WTC11 (cell line): ENCODE measurements around the gene WDR31. TPM values are rescaled to one million over a fixed set of nuclear protein-coding genes. Genes with fewer than 3 reads are reported as not detected.

Experiments
- ATAC-seq: fragments of 200-7000 bp; cut with Tn5 transposase; 2 replicates; pipeline ENCODE4 v1.10.0; 2021; ENCODE audit warnings: mild to moderate bottlenecking, moderate library complexity
- CTCF ChIA-PET: fragments of 300-600 bp; sonication (Branson Sonifier 250); formaldehyde crosslinking; loops from one replicate; lab custom pipeline; 2021; ENCODE audit warnings: antibody characterized with exemption; lab: Charles Lee
- POLR2A ChIA-PET: fragments of 350-600 bp; sonication (Branson Sonifier 250); formaldehyde crosslinking; loops from one replicate; lab custom pipeline; 2021; ENCODE audit warnings: antibody characterized with exemption; lab: Charles Lee
- DNase-seq: peaks from one replicate; pipeline ENCODE4 v3.0.0; 2021; ENCODE audit warnings: low spot score
- H3K27ac Mint-ChIP-seq: 2 replicates; pipeline ENCODE4 v1.8.0; 2021; ENCODE audit warnings: mixed read lengths
- H3K27me3 Mint-ChIP-seq: 2 replicates; pipeline ENCODE4 v1.8.0; 2021; ENCODE audit warnings: low read depth, mild to moderate bottlenecking, moderate library complexity, mixed read lengths
- H3K36me3 Mint-ChIP-seq: 2 replicates; pipeline ENCODE4 v1.8.0; 2021; ENCODE audit warnings: mixed read lengths
- H3K4me1 Mint-ChIP-seq: 2 replicates; pipeline ENCODE4 v1.8.0; 2022; ENCODE audit warnings: mixed read lengths
- H3K4me3 Mint-ChIP-seq: 2 replicates; pipeline ENCODE4 v1.8.0; 2021; ENCODE audit warnings: mild to moderate bottlenecking, moderate library complexity, mixed read lengths
- H3K9me3 Mint-ChIP-seq: 2 replicates; pipeline ENCODE4 v1.8.0; 2021; ENCODE audit warnings: mixed read lengths
- ARID4B ChIP-seq: sonication (generic); formaldehyde crosslinking; IDR thresholded peaks from 2 replicates; pipeline ENCODE4 v1.8.0; 2023; ENCODE audit warnings: missing genetic modification reagents, mild to moderate bottlenecking, borderline replicate concordance
- ATF2 ChIP-seq: sonication (generic); formaldehyde crosslinking; IDR thresholded peaks from 2 replicates; pipeline ENCODE4 v1.8.1; 2022; ENCODE audit warnings: low read depth, missing genetic modification reagents, borderline replicate concordance
- CTCF ChIP-seq: fragments of 200-600 bp; IDR thresholded peaks from 2 replicates; pipeline ENCODE4 v1.8.0; 2022; ENCODE audit warnings: antibody characterized with exemption
- E2F1 ChIP-seq: sonication (generic); formaldehyde crosslinking; IDR thresholded peaks from 2 replicates; pipeline ENCODE4 v1.8.0; 2022; ENCODE audit warnings: mild to moderate bottlenecking, missing genetic modification reagents
- E2F5 ChIP-seq: sonication (generic); formaldehyde crosslinking; IDR thresholded peaks from 2 replicates; pipeline ENCODE4 v1.8.1; 2022; ENCODE audit warnings: mild to moderate bottlenecking, moderate library complexity, missing genetic modification reagents
- EMX1 ChIP-seq: fragments of 250-450 bp; sonication (Bioruptor Pico); IDR thresholded peaks from 2 replicates; pipeline ENCODE4 v1.8.0; 2021; ENCODE audit warnings: mild to moderate bottlenecking
- ESRRA ChIP-seq: sonication (generic); formaldehyde crosslinking; IDR thresholded peaks from 2 replicates; pipeline ENCODE4 v1.8.1; 2022; ENCODE audit warnings: mild to moderate bottlenecking, missing genetic modification reagents, borderline replicate concordance
- FOXK1 ChIP-seq: sonication (generic); formaldehyde crosslinking; IDR thresholded peaks from 2 replicates; pipeline ENCODE4 v1.8.0; 2022; ENCODE audit warnings: mild to moderate bottlenecking, moderate library complexity, missing genetic modification reagents
- FOXP4 ChIP-seq: sonication (generic); formaldehyde crosslinking; IDR thresholded peaks from 2 replicates; pipeline ENCODE4 v1.8.0; 2022; ENCODE audit warnings: mild to moderate bottlenecking, missing genetic modification reagents
- MAX ChIP-seq: sonication (generic); formaldehyde crosslinking; IDR thresholded peaks from 2 replicates; pipeline ENCODE4 v1.8.0; 2022; ENCODE audit warnings: mild to moderate bottlenecking, missing genetic modification reagents
- MYBL2 ChIP-seq: sonication (generic); formaldehyde crosslinking; IDR thresholded peaks from 2 replicates; pipeline ENCODE4 v1.8.1; 2023; ENCODE audit warnings: mild to moderate bottlenecking, moderate library complexity, missing genetic modification reagents
- SMAD4 ChIP-seq: sonication (generic); formaldehyde crosslinking; IDR thresholded peaks from 2 replicates; pipeline ENCODE4 v1.8.0; 2022; ENCODE audit warnings: mild to moderate bottlenecking, missing genetic modification reagents
- SOX15 ChIP-seq: fragments of 250-450 bp; sonication (Bioruptor Pico); IDR thresholded peaks from 2 replicates; pipeline ENCODE4 v1.9.0; 2021; ENCODE audit warnings: mild to moderate bottlenecking
- TCF7 ChIP-seq: sonication (generic); formaldehyde crosslinking; IDR thresholded peaks from 2 replicates; pipeline ENCODE4 v1.8.0; 2022; ENCODE audit warnings: mild to moderate bottlenecking, low read depth, missing genetic modification reagents, moderate library complexity
- TEAD4 ChIP-seq: sonication (generic); formaldehyde crosslinking; IDR thresholded peaks from 2 replicates; pipeline ENCODE4 v1.8.0; 2022; ENCODE audit warnings: mild to moderate bottlenecking, missing genetic modification reagents
- total RNA-seq: library from RNA; stranded (reverse); gene quantifications from 3 replicates; pipeline ENCODE4 v1.2.3, GENCODE V29; 2021

Gene WDR31
- total RNA-seq, 1 experiment from 2014 or later = 0.37 TPM

GRCh38 chr9:113363336-113363735 is 23.3 kb upstream of the WDR31 start:
- no peak for DNase-seq
- POLR2A ChIA-PET = no interaction called here
- ATAC-seq = no peak
- TF ChIP-seq SMAD4 (no peak), MYBL2 (no peak), CTCF (no peak), MAX (no peak), FOXK1 (CRISPR knock-in tag) (no peak), SOX15 (CRISPR knock-in tag) (no peak), E2F1 (CRISPR knock-in tag) (no peak), ATF2 (CRISPR knock-in tag) (no peak), TEAD4 (no peak), ESRRA (CRISPR knock-in tag) (no peak), ARID4B (no peak), FOXP4 (no peak), E2F5 (no peak), EMX1 (CRISPR knock-in tag) (no peak), TCF7 (CRISPR knock-in tag) (no peak)
- H3K36me3 Mint-ChIP-seq = no peaks in the 10 kb centered on the region
- H3K27me3 Mint-ChIP-seq = no peaks in the 10 kb centered on the region
- no peaks in the 10 kb centered on the region for H3K9me3 Mint-ChIP-seq
- CTCF ChIA-PET = interaction anchor here (1.1 to 2.0 kb wide), 2 partner anchors 7 to 14 kb away, joined by 3 to 5 read pairs; partner anchors contain the start of gene BSPRY
- no peak overlapping the region for H3K4me3 Mint-ChIP-seq
- no peak overlapping the region for H3K27ac Mint-ChIP-seq
- H3K4me1 Mint-ChIP-seq = peaks cover 12% of the 10 kb centered on the region
